ENCODE data around the gene C21orf58. TPM values are rescaled to one million over a fixed set of nuclear protein-coding genes. Genes with fewer than 3 reads are reported as not detected.

Gene C21orf58
- total and polyA plus RNA-seq, 2 experiments from 2014 or later: 17.7 to 23.9 TPM

- TF ChIP-seq, protein P1, sequence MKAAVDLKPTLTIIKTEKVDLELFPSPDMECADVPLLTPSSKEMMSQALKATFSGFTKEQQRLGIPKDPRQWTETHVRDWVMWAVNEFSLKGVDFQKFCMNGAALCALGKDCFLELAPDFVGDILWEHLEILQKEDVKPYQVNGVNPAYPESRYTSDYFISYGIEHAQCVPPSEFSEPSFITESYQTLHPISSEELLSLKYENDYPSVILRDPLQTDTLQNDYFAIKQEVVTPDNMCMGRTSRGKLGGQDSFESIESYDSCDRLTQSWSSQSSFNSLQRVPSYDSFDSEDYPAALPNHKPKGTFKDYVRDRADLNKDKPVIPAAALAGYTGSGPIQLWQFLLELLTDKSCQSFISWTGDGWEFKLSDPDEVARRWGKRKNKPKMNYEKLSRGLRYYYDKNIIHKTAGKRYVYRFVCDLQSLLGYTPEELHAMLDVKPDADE (IDR thresholded peaks at IDR 0.05): no peak
- TF ChIP-seq EZH2 (IDR thresholded peaks at IDR 0.05; ENCODE audit: low read depth, unreplicated experiment): no peak
Observed at GRCh38 chr21:46336603-46337002, 12.9 kb upstream of the C21orf58 start (continued).

DNA sequence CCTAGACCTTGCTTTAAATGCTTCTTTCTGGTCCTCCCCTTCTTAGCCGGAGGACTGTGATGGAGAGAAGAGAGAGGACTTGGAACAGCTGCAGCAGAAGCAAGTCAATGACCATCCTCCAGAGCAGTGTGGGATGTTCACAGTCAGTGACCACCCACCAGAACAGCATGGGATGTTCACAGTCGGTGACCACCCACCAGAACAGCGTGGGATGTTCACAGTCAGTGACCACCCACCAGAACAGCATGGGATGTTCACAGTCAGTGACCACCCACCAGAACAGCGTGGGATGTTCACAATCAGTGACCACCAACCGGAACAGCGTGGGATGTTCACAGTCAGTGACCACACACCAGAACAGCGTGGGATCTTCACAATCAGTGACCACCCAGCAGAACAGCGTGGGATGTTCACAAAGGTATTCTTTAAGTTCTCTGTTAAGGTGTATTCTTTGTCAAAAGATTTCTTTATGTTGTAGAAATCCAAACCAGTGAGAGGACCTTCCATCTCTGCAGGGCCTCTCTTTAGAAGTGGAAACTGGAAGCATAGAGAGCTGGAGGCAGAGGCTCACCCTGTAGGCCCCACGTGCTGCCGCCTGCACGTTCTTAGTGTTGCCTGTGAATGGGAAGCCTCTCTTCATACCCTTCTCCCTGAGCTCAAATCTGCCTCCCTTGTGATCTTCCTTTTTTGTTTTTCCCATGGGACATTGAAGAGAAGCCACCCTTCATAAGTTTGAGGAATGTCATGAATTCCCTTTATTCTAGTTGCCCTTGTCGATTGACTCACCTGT is 10.9 kb upstream of the C21orf58 start:
- no peak overlapping the region for H3K4me3 Mint-ChIP-seq
- H3K36me3 Mint-ChIP-seq (ENCODE audit: low read depth): peaks cover 70% of the 10 kb centered on the region
- Histone ChIP-seq H3K27ac (ENCODE audit: low read depth) (no peak overlapping the region), H4K20me1 (replicated peaks; ENCODE audit: insufficient read depth) (peaks cover 10% of the 10 kb centered on the region), H3K9me2 (ENCODE audit: insufficient read depth) (no peaks in the 10 kb centered on the region), H3K4me1 (ENCODE audit: insufficient read depth) (no peaks in the 10 kb centered on the region), H2AFZ (no peak overlapping the region), H3K4me2 (no peak overlapping the region), H3K27me3 (ENCODE audit: insufficient read depth) (no peaks in the 10 kb centered on the region), H3K36me3 (ENCODE audit: insufficient read depth) (peaks cover 7% of the 10 kb centered on the region), H3K4me3 (no peak overlapping the region), H3F3A (replicated peaks; ENCODE audit: low read depth) (no peaks in the 10 kb centered on the region), H3K79me2 (replicated peaks; ENCODE audit: insufficient read depth) (peaks cover 37% of the 10 kb centered on the region)
- no peak for ATAC-seq
- DNase-seq (ENCODE audit: low spot score): no peak
- TF ChIP-seq CREB1 (CRISPR knock-in tag; IDR thresholded peaks at IDR 0.05; ENCODE audit: low read depth) (no peak), POLR2AphosphoS5 (IDR thresholded peaks at IDR 0.05; ENCODE audit: low read depth) (no peak), JUNB (IDR thresholded peaks at IDR 0.05; ENCODE audit: unreplicated experiment) (no peak), EZH2phosphoT487 (IDR thresholded peaks at IDR 0.05; ENCODE audit: unreplicated experiment) (no peak), STAT1 (IDR thresholded peaks at IDR 0.05; ENCODE audit: unreplicated experiment) (no peak), EZH2 (IDR thresholded peaks at IDR 0.05; ENCODE audit: low read depth, unreplicated experiment) (no peak), ZNF114 (CRISPR knock-in tag; IDR thresholded peaks at IDR 0.05) (no peak)
- TF ChIP-seq, protein P2, sequence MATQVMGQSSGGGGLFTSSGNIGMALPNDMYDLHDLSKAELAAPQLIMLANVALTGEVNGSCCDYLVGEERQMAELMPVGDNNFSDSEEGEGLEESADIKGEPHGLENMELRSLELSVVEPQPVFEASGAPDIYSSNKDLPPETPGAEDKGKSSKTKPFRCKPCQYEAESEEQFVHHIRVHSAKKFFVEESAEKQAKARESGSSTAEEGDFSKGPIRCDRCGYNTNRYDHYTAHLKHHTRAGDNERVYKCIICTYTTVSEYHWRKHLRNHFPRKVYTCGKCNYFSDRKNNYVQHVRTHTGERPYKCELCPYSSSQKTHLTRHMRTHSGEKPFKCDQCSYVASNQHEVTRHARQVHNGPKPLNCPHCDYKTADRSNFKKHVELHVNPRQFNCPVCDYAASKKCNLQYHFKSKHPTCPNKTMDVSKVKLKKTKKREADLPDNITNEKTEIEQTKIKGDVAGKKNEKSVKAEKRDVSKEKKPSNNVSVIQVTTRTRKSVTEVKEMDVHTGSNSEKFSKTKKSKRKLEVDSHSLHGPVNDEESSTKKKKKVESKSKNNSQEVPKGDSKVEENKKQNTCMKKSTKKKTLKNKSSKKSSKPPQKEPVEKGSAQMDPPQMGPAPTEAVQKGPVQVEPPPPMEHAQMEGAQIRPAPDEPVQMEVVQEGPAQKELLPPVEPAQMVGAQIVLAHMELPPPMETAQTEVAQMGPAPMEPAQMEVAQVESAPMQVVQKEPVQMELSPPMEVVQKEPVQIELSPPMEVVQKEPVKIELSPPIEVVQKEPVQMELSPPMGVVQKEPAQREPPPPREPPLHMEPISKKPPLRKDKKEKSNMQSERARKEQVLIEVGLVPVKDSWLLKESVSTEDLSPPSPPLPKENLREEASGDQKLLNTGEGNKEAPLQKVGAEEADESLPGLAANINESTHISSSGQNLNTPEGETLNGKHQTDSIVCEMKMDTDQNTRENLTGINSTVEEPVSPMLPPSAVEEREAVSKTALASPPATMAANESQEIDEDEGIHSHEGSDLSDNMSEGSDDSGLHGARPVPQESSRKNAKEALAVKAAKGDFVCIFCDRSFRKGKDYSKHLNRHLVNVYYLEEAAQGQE (IDR thresholded peaks at IDR 0.05; ENCODE audit: unreplicated experiment): no peak
- TF ChIP-seq, protein P3, sequence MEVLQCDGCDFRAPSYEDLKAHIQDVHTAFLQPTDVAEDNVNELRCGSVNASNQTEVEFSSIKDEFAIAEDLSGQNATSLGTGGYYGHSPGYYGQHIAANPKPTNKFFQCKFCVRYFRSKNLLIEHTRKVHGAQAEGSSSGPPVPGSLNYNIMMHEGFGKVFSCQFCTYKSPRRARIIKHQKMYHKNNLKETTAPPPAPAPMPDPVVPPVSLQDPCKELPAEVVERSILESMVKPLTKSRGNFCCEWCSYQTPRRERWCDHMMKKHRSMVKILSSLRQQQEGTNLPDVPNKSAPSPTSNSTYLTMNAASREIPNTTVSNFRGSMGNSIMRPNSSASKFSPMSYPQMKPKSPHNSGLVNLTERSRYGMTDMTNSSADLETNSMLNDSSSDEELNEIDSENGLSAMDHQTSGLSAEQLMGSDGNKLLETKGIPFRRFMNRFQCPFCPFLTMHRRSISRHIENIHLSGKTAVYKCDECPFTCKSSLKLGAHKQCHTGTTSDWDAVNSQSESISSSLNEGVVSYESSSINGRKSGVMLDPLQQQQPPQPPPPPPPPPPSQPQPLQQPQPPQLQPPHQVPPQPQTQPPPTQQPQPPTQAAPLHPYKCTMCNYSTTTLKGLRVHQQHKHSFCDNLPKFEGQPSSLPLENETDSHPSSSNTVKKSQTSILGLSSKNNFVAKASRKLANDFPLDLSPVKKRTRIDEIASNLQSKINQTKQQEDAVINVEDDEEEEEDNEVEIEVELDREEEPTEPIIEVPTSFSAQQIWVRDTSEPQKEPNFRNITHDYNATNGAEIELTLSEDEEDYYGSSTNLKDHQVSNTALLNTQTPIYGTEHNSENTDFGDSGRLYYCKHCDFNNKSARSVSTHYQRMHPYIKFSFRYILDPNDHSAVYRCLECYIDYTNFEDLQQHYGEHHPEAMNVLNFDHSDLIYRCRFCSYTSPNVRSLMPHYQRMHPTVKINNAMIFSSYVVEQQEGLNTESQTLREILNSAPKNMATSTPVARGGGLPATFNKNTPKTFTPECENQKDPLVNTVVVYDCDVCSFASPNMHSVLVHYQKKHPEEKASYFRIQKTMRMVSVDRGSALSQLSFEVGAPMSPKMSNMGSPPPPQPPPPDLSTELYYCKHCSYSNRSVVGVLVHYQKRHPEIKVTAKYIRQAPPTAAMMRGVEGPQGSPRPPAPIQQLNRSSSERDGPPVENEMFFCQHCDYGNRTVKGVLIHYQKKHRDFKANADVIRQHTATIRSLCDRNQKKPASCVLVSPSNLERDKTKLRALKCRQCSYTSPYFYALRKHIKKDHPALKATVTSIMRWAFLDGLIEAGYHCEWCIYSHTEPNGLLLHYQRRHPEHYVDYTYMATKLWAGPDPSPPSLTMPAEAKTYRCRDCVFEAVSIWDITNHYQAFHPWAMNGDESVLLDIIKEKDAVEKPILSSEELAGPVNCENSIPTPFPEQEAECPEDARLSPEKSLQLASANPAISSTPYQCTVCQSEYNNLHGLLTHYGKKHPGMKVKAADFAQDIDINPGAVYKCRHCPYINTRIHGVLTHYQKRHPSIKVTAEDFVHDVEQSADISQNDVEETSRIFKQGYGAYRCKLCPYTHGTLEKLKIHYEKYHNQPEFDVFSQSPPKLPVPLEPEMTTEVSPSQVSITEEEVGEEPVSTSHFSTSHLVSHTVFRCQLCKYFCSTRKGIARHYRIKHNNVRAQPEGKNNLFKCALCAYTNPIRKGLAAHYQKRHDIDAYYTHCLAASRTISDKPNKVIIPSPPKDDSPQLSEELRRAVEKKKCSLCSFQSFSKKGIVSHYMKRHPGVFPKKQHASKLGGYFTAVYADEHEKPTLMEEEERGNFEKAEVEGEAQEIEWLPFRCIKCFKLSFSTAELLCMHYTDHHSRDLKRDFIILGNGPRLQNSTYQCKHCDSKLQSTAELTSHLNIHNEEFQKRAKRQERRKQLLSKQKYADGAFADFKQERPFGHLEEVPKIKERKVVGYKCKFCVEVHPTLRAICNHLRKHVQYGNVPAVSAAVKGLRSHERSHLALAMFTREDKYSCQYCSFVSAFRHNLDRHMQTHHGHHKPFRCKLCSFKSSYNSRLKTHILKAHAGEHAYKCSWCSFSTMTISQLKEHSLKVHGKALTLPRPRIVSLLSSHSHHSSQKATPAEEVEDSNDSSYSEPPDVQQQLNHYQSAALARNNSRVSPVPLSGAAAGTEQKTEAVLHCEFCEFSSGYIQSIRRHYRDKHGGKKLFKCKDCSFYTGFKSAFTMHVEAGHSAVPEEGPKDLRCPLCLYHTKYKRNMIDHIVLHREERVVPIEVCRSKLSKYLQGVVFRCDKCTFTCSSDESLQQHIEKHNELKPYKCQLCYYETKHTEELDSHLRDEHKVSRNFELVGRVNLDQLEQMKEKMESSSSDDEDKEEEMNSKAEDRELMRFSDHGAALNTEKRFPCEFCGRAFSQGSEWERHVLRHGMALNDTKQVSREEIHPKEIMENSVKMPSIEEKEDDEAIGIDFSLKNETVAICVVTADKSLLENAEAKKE (CRISPR knock-in tag; IDR thresholded peaks at IDR 0.05): no peak
- TF ChIP-seq, protein P1 (IDR thresholded peaks at IDR 0.05): no peak
- peaks cover 3% of the 10 kb centered on the region for H3K27me3 Mint-ChIP-seq (ENCODE audit: insufficient read depth, low read depth, poor library complexity)
- H3K4me1 Mint-ChIP-seq: no peaks in the 10 kb centered on the region
- H3K9me3 Mint-ChIP-seq: no peaks in the 10 kb centered on the region
- H3K27ac Mint-ChIP-seq: no peak overlapping the region

Data from GM23338 (cell line).